Stimulated activated CD4-positive, alpha-beta T cell treated with anti-CD3 and anti-CD28 coated beads, Interleukin-4, amount 100 ng/mL, for 24 hours (primary cell): ENCODE data around the gene MRPL38.

Experiments
- DNase-seq: peaks from one replicate; pipeline ENCODE4 v3.0.0-alpha.2; 2020

Gene MRPL38

DNA sequence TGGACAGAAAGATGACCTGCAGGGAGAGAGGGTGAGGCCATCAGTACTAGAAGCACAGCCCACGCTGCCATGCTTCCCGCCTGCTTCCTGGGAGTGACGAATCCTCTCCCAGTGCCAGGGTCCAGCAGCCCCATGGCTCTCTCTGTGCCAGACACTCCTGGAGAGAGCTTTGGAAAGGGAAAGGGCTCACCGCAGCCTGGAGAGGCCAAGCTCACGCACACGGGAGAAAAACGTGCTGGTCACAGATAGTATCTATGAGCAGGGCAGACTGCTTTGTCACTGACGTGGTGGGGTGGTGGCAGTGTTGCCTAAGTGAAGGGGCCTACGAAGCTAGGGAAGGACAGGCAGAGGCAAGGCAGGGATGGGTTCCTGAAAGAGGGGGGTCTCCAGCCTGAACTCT, 55.0 kb downstream of the MRPL38 start:
- no peak for DNase-seq

GRCh38 chr17:75849279-75849646, 55.4 kb downstream of the MRPL38 start:
- no peak for DNase-seq
